Neuronal stem cell (in vitro differentiated cells): ENCODE results near the gene MAD1L1.

Source experiments
- DNase-seq: peaks from one replicate; pipeline ENCODE4 v3.0.0-alpha.2; 2013; ENCODE audit warnings: low spot score
- H2AFZ ChIP-seq: one replicate; pipeline ENCODE4 v1.6.1; 2013; ENCODE audit warnings: mild to moderate bottlenecking, low read length, inconsistent platforms
- H2AK5ac ChIP-seq: 2 replicates; pipeline ENCODE4 v1.6.1; 2013; ENCODE audit warnings: low read depth, mild to moderate bottlenecking, inconsistent platforms, low read length, moderate library complexity, mixed read lengths
- H2BK120ac ChIP-seq: 2 replicates; pipeline ENCODE4 v1.6.1; 2013; ENCODE audit warnings: low read depth, mild to moderate bottlenecking, inconsistent platforms, low read length, moderate library complexity, mixed read lengths
- H2BK12ac ChIP-seq: one replicate; pipeline ENCODE4 v1.6.1; 2013; ENCODE audit warnings: low read length, inconsistent platforms
- H2BK15ac ChIP-seq: 2 replicates; pipeline ENCODE4 v1.6.1; 2013; ENCODE audit warnings: mild to moderate bottlenecking, low read length, inconsistent platforms, mixed read lengths
- H2BK5ac ChIP-seq: one replicate; pipeline ENCODE4 v1.6.1; 2013; ENCODE audit warnings: inconsistent platforms, mild to moderate bottlenecking, low read length, moderate library complexity
- H3K14ac ChIP-seq: one replicate; pipeline ENCODE4 v1.6.1; 2013; ENCODE audit warnings: low read length, inconsistent platforms
- H3K18ac ChIP-seq: 2 replicates; pipeline ENCODE4 v1.6.1; 2013; ENCODE audit warnings: low read length, inconsistent platforms
- H3K23ac ChIP-seq: 2 replicates; pipeline ENCODE4 v1.6.1; 2013; ENCODE audit warnings: low read depth, mild to moderate bottlenecking, mixed read lengths, low read length, inconsistent platforms; ENCODE audit not compliant: poor library complexity
- H3K27ac ChIP-seq: replicated peaks from 3 replicates; pipeline ENCODE4 v1.5.1; 2013; ENCODE audit warnings: low read length, inconsistent platforms
- H3K27me3 ChIP-seq, 3 experiments: 2 replicates each; pipeline ENCODE4 v1.6.1; 2013; ENCODE audit warnings: low read length in 3 of 3, mild to moderate bottlenecking in 2 of 3, inconsistent platforms in 1 of 3, low read depth in 1 of 3, mixed read lengths in 1 of 3, moderate library complexity in 1 of 3; ENCODE audit not compliant: control insufficient read depth in 3 of 3, insufficient read depth in 3 of 3
- H3K36me3 ChIP-seq, 2 donors: replicated peaks in 1 of 2; 2 replicates each; pipeline ENCODE4 v1.6.1; 2013; ENCODE audit warnings: low read length in 2 of 2; ENCODE audit not compliant: control insufficient read depth in 2 of 2, insufficient read depth in 2 of 2
- H3K4ac ChIP-seq: 2 replicates; pipeline ENCODE4 v1.6.1; 2013; ENCODE audit warnings: inconsistent platforms, mild to moderate bottlenecking, low read length, moderate library complexity
- H3K4me1 ChIP-seq, 2 donors: 1 replicate in 1 of 2; 2 replicates in 1 of 2; pipeline ENCODE4 v1.6.1; 2013; ENCODE audit warnings: low read length in 2 of 2, low read depth in 1 of 2; ENCODE audit not compliant: control insufficient read depth in 2 of 2, insufficient read depth in 1 of 2
- H3K4me2 ChIP-seq: one replicate; pipeline ENCODE4 v1.6.1; 2013; ENCODE audit warnings: mild to moderate bottlenecking, low read length, inconsistent platforms; ENCODE audit not compliant: insufficient read depth, poor library complexity, severe bottlenecking
- H3K4me3 ChIP-seq, 2 donors: 2 replicates each; pipeline ENCODE4 v1.5.1; 2013; ENCODE audit warnings: low read length in 2 of 2, mild to moderate bottlenecking in 2 of 2, inconsistent platforms in 1 of 2, moderate library complexity in 1 of 2
- H3K79me1 ChIP-seq: one replicate; pipeline ENCODE4 v1.6.1; 2013; ENCODE audit warnings: low read depth, mild to moderate bottlenecking, inconsistent platforms, low read length, moderate library complexity
- H3K9ac ChIP-seq: one replicate; pipeline ENCODE4 v1.6.1; 2013; ENCODE audit warnings: mild to moderate bottlenecking, low read depth, low read length, inconsistent platforms; ENCODE audit not compliant: poor library complexity
- H3K9me3 ChIP-seq, 2 donors: replicated peaks in 1 of 2; 2 replicates each; pipeline versions ENCODE3 to v1.6.1; 2013; ENCODE audit warnings: low read length in 2 of 2, mild to moderate bottlenecking in 2 of 2, inconsistent platforms in 1 of 2, low read depth in 1 of 2, mixed read lengths in 1 of 2, moderate library complexity in 1 of 2; ENCODE audit not compliant: control insufficient read depth in 2 of 2, insufficient read depth in 1 of 2
- H4K8ac ChIP-seq: one replicate; pipeline ENCODE4 v1.6.1; 2013; ENCODE audit warnings: low read depth, mild to moderate bottlenecking, inconsistent platforms, low read length, moderate library complexity
- H4K91ac ChIP-seq: one replicate; pipeline ENCODE4 v1.6.1; 2013; ENCODE audit warnings: low read length, low read depth, mild to moderate bottlenecking, inconsistent platforms; ENCODE audit not compliant: poor library complexity
- WGBS, 2 donors: extraction: QIAGEN DNeasy Blood & Tissue Kit; methylation state at CpG; one replicate each; pipeline ENCODE4 v1.1.7; 2013; ENCODE audit warnings: missing lambda C conversion rate in 2 of 2, mixed read lengths in 1 of 2; ENCODE audit not compliant: insufficient read length in 2 of 2, insufficient replicate concordance in 1 of 2; ENCODE audit errors: extremely low coverage in 2 of 2; 5-methylcytosine and 5-hydroxymethylcytosine counted together

The MAD1L1 gene

DNA sequence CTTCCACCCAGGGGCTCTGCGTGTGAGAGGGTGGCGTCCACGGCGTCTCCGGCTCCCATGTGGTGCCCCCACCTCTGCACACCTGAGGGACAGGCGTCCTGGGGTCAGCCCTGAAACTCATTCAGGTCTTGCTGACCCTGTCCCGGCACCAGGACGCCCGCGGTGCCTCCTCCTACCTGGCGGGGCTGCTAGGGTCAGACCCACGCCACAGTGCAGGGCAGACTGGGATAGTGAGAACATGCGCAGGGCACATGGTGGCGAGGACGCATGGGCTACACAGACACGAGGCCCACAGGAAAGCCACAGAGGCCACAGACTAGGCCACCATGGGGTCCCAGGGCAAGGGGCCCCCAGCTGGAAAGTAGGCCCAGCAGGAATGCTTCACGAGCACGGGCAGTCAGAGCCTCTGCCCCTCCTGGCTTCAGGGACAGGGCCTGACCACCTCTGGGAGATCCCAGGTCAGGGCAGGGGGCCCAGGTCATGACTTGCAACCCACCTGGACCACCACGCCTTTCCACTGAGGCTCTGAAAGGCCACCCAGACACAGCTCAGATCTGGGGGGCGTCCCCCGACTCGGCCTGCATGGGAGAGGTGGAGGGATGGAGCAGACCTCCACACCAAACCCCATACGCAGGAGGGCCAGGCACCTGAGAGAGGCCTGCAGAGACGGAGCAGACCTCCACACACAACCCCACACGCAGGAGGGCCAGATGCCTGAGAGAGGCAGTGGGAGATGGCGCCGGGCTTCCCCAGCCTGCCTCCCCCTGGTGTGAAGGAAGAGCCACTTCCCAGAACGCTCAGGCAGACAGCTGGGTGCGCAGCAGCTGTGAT lies 374.1 kb downstream of the MAD1L1 start:
- WGBS, 2 donors = no CpG with 5 or more reads among the region's 29 CpGs
- H4K8ac ChIP-seq = no peak overlapping the region

DNA sequence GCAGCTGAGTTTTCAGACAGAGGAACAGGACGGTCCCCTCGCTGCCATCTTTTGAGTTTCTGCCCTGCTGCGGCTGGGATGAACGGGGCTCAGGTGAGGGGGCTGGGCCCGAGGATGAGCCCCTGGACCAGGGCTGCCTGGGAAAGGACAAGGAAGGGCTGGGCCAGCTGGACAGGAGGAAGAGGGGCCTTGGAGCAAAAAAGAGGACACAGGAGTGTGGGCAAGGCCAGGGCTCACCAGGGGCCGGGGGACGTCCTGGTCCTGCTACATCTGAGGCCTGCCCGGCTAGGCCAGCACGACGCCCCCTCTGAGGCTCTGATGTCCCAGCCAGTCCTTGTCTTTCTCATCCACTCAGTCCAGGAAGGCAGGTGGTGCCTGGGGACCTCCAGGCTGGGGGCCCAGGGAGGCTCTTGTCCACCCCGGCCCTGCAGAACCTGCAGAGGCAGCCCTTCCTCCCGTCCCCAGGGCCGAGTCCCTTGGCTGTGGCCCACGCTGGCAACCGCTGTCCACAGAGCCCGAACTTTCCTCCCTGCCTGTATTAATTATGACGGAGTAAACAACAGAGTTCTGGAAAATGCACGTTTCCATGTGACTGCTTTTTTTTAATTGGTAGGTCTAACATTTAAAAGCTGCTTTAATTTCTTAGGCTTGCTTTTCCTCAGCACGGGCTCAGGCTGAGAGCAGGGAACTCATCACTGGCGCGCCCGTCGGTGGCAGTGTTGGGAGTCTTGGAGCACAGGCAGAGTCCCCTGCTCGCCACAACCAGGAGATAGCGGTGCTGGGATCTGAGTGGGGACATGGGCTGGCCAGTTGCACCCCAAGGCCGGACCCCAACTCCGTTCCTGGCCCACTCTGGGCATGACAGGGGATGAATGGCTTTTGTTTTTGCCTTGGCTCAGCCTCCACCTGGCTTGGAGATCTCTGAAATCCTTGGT lies 375.0 kb downstream of the MAD1L1 start:
- WGBS, 2 donors = no CpG with 5 or more reads among the region's 27 CpGs

More for the DNA sequence above, 374.1 kb downstream of the MAD1L1 start:
- Histone ChIP-seq H3K18ac (peak overlapping the region; percentile 57), H2BK120ac (no peak overlapping the region), H2BK5ac (no peak overlapping the region), H3K27me3 (no peaks in the 10 kb centered on the region), H3K79me1 (peaks cover 17% of the 10 kb centered on the region), H3K9ac (no peak overlapping the region), H3K14ac (peak overlapping the region; percentile 98), H3K4me1 (no peaks in the 10 kb centered on the region), H3K27ac (no peak overlapping the region), H2AK5ac (peak overlapping the region; percentile 92), H3K36me3 (no peaks in the 10 kb centered on the region), H3K9me3 (peaks cover 0 to 3% of the 10 kb centered on the region in 2 donors), H3K4ac (no peak overlapping the region), H4K91ac (no peak overlapping the region), H3K4me2 (no peak overlapping the region), H2BK15ac (no peak overlapping the region), H3K23ac (peak overlapping the region; percentile 35), H2BK12ac (no peak overlapping the region), H2AFZ (no peak overlapping the region), H3K4me3 (no peak overlapping the region)
- DNase-seq = no peak

DNA sequence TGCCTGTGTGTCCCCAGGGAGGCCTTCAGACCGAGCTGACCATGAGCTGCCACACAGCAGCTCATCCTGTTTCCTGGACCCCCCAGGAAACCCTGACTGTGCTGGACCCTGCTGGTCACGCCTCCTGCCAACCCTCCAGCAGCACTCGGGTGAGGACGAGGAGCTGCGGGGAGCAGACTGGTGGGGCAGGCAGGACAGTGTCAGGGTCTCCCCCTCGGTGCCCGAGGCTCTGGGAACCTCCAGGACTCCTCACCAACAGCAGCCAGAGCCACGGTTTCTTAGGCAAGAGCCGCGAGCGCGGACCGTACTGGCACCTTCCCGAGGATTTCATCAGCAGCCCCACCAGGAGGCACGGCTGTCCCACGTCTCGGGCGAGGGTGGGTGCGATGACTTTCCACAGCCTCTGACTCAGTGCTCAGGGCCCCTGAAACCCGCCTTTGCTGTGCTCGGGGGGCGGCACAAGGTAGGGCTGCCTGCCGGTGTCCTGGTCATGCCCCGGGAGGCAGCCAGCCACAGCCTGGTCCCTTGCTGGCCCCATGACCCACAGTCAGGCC lies 375.8 kb downstream of the MAD1L1 start:
- Histone ChIP-seq H3K36me3 (no peaks in the 10 kb centered on the region), H3K4me2 (no peak overlapping the region), H3K9ac (no peak overlapping the region), H2BK12ac (no peak overlapping the region), H3K79me1 (peaks cover 14% of the 10 kb centered on the region), H4K91ac (no peak overlapping the region), H2BK120ac (no peak overlapping the region), H2BK5ac (no peak overlapping the region), H2AFZ (no peak overlapping the region), H3K4me1 (no peaks in the 10 kb centered on the region), H3K27ac (no peak overlapping the region), H2BK15ac (no peak overlapping the region), H3K23ac (peak overlapping the region; percentile 55), H3K4ac (peak overlapping the region; percentile 37), H3K18ac (peak overlapping the region; percentile 64), H3K9me3 (peaks cover 0 to 3% of the 10 kb centered on the region in 2 donors), H4K8ac (no peak overlapping the region), H3K27me3 (no peaks in the 10 kb centered on the region), H3K4me3 (no peak overlapping the region), H2AK5ac (no peak overlapping the region), H3K14ac (peak overlapping the region; percentile 71)
- no CpG with 5 or more reads among the region's 24 CpGs for WGBS, 2 donors
- DNase-seq = no peak

More for the DNA sequence above, 375.0 kb downstream of the MAD1L1 start:
- Histone ChIP-seq H3K27ac (no peak overlapping the region), H3K36me3 (no peaks in the 10 kb centered on the region), H3K18ac (peak overlapping the region; percentile 65), H2BK5ac (no peak overlapping the region), H3K79me1 (peaks cover 17% of the 10 kb centered on the region), H2AK5ac (peak overlapping the region; percentile 92), H3K27me3 (no peaks in the 10 kb centered on the region), H3K9ac (no peak overlapping the region), H4K91ac (no peak overlapping the region), H3K4ac (peak overlapping the region; percentile 37), H3K9me3 (peaks cover 0 to 3% of the 10 kb centered on the region in 2 donors), H4K8ac (no peak overlapping the region), H3K4me1 (no peaks in the 10 kb centered on the region), H2AFZ (no peak overlapping the region), H3K23ac (peak overlapping the region; percentile 55), H2BK15ac (no peak overlapping the region), H3K4me3 (no peak overlapping the region), H3K14ac (peak overlapping the region; percentile 98), H2BK12ac (no peak overlapping the region), H3K4me2 (no peak overlapping the region), H2BK120ac (no peak overlapping the region)
- no peak for DNase-seq
